ENCODE data around the gene MTMR10. TPM values are rescaled to one million over a fixed set of nuclear protein-coding genes. Genes with fewer than 3 reads are reported as not detected.

MTMR10 gene
- total and polyA plus RNA-seq, 2 of the 4 experiments (the other 2 are of a cell fraction) = 11.2 to 13.8 TPM

- intact Hi-C loops (cut with micrococcal nuclease) (no loop called here), in situ Hi-C loops (cut with MboI; ENCODE audit: low sequenced_read_pairs) (no loop called here), dilution Hi-C loops (cut with HindIII; ENCODE audit: low sequenced_read_pairs, unreplicated experiment) (no loop called here)
- no CpG with 5 or more reads among the region's 5 CpGs for WGBS, 2 experiments (ENCODE audit: extremely low coverage in 2 of 2, insufficient read length in 1 of 2)
- H3K79me1 ChIP-seq (ENCODE audit: low read depth in 1 of 2, low read length in 2 of 2) = no peaks in the 10 kb centered on the region; a peak in 1 of 4 replicates
- H3K23ac ChIP-seq (ENCODE audit: low read depth, low read length) = no peak overlapping the region
- no peak overlapping the region for H3K4me3 ChIP-seq (ENCODE audit: insufficient read depth, low read depth, low read length)
- no peak overlapping the region for H3K4me2 ChIP-seq (ENCODE audit: low read depth, low read length)
- H4K20me1 ChIP-seq (ENCODE audit: insufficient read depth, low read length) = peaks cover 3% of the 10 kb centered on the region; the same call in 1 of the 2 replicates
- no peak overlapping the region for H3K14ac ChIP-seq (replicated peaks; ENCODE audit: low read depth, low read length)
- ChIA-PET POLR2A (ENCODE audit: unreplicated experiment) (no interaction called here), CTCF (interaction anchor here (0.5 to 1.2 kb wide), 2 partner anchors 15 to 211 kb away, joined by 3 read pairs; no protein-coding TSS in a partner anchor)
- ATAC-seq (ENCODE audit: low read depth) = no peak
- no peak overlapping the region for H2AK5ac ChIP-seq (ENCODE audit: low read depth, low read length)
- no peak overlapping the region for H3K18ac ChIP-seq (ENCODE audit: low read depth, low read length)
- H2BK15ac ChIP-seq (ENCODE audit: low read depth, low read length) = no peak overlapping the region
- no peak overlapping the region for H4K8ac ChIP-seq (ENCODE audit: low read depth in 2 of 2, low read length in 2 of 2)
- H3K4ac ChIP-seq (ENCODE audit: low read depth, low read length) = no peak overlapping the region
- H3K56ac ChIP-seq (ENCODE audit: extremely low read depth, insufficient read depth, low read length) = no peak overlapping the region
- BruUV-seq (replicated peaks) = no TSS peak
- no peak overlapping the region for H4K5ac ChIP-seq (ENCODE audit: low read depth, low read length)
- peaks cover 8% of the 10 kb centered on the region for H3K4me1 ChIP-seq (ENCODE audit: control insufficient read depth, insufficient read depth, low read length)
- H2BK5ac ChIP-seq (ENCODE audit: low read depth, low read length, poor library complexity, severe bottlenecking) = no peak overlapping the region
- H2BK20ac ChIP-seq (ENCODE audit: low read depth, low read length) = no peak overlapping the region
- H3K9me3 ChIP-seq (ENCODE audit: control insufficient read depth, insufficient read depth, low read length) = no peaks in the 10 kb centered on the region
- H2BK120ac ChIP-seq (ENCODE audit: low read depth, low read length) = no peak overlapping the region
- no peak overlapping the region for H4K91ac ChIP-seq (ENCODE audit: insufficient read depth, low read depth, low read length)
- H2AK9ac ChIP-seq (replicated peaks; ENCODE audit: low read depth, low read length, poor library complexity) = no peak overlapping the region
- no peaks in the 10 kb centered on the region for H3K27me3 ChIP-seq (ENCODE audit: control insufficient read depth, insufficient read depth, low read length)
- no peak overlapping the region for H3K9ac ChIP-seq (ENCODE audit: low read depth, low read length)
- H2AFZ ChIP-seq (replicated peaks; ENCODE audit: low read length, poor library complexity) = no peak overlapping the region
- DNase-seq = no peak
- H3K36me3 ChIP-seq (ENCODE audit: control insufficient read depth, insufficient read depth, low read length) = peaks cover 30% of the 10 kb centered on the region
- no peak for TF ChIP-seq MXI1 (IDR thresholded peaks at IDR 0.05; ENCODE audit: borderline replicate concordance, low read depth, low read length)
- TF ChIP-seq RAD21 (IDR thresholded peaks at IDR 0.05; ENCODE audit: low read length) = no peak
- TF ChIP-seq NFE2L2 (IDR thresholded peaks at IDR 0.05; ENCODE audit: low read depth, low read length) = no peak
- no peak for TF ChIP-seq FOS (IDR thresholded peaks at IDR 0.05; ENCODE audit: low read depth, low read length)
- TF ChIP-seq, protein P1, sequence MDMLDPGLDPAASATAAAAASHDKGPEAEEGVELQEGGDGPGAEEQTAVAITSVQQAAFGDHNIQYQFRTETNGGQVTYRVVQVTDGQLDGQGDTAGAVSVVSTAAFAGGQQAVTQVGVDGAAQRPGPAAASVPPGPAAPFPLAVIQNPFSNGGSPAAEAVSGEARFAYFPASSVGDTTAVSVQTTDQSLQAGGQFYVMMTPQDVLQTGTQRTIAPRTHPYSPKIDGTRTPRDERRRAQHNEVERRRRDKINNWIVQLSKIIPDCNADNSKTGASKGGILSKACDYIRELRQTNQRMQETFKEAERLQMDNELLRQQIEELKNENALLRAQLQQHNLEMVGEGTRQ (IDR thresholded peaks at IDR 0.05; ENCODE audit: low read depth, low read length) = no peak
- no peak for TF ChIP-seq SMC3 (IDR thresholded peaks at IDR 0.05; ENCODE audit: low read depth, low read length)
- TF ChIP-seq MAFK (IDR thresholded peaks at IDR 0.05; ENCODE audit: low read depth, low read length) = no peak
- TF ChIP-seq RFX5 (IDR thresholded peaks at IDR 0.05; ENCODE audit: low read depth, low read length) = no peak
- TF ChIP-seq CEBPB (IDR thresholded peaks at IDR 0.05; ENCODE audit: low read depth, low read length) = no peak
- TF ChIP-seq CHD1 (IDR thresholded peaks at IDR 0.05; ENCODE audit: low read depth, low read length) = no peak
- TF ChIP-seq RCOR1 (IDR thresholded peaks at IDR 0.05; ENCODE audit: insufficient replicate concordance, low read length) = no peak
- TF ChIP-seq ELK1 (IDR thresholded peaks at IDR 0.05; ENCODE audit: borderline replicate concordance, low read depth, low read length) = no peak
- no peak for TF ChIP-seq CTCF (conservative IDR thresholded peaks at IDR 0.05; ENCODE audit: low read depth, low read length)
- no peak for TF ChIP-seq BHLHE40 (IDR thresholded peaks at IDR 0.05; ENCODE audit: low read depth, low read length)
- TF ChIP-seq MAZ (IDR thresholded peaks at IDR 0.05; ENCODE audit: borderline replicate concordance, low read depth, low read length) = no peak
- TF ChIP-seq POLR2A (IDR thresholded peaks at IDR 0.05; ENCODE audit: low read depth, low read length) = no peak
- no peak overlapping the region for H3K27ac ChIP-seq (ENCODE audit: insufficient read depth, low read length)
- peaks cover 3% of the 10 kb centered on the region; the same call in 1 of the 2 replicates for H3K9me1 ChIP-seq (ENCODE audit: insufficient read depth, low read length)
Observed at GRCh38 chr15:30918366-30918765, 73.1 kb downstream of the MTMR10 start.
